Upper lobe of left lung (tissue), 6 donors: Measurements from ENCODE around the gene PTPRA. TPM values are rescaled to one million over a fixed set of nuclear protein-coding genes. Genes with fewer than 3 reads are reported as not detected.
A peak's percentile ranks its signal among the peaks of the same experiment; 100 is the strongest.

ENCODE experiments used
- ATAC-seq, 2 donors: fragments of 200-7000 bp; cut with Tn5 transposase; one replicate each; pipeline ENCODE4 v1.9.1; 2022; ENCODE audit warnings: mild to moderate bottlenecking in 2 of 2, moderate library complexity in 2 of 2; ENCODE audit not compliant: low FRiP score in 2 of 2
- DNase-seq, 2 donors: peaks; one replicate each; pipeline ENCODE4 v3.0.0-alpha.2; 2019 to 2020
- H3K27ac ChIP-seq, 4 donors: fragments of 200-600 bp; sonication (generic); one replicate each; pipeline ENCODE4 v1.5.1; 2016 to 2019
- H3K27me3 ChIP-seq, 4 donors: fragments of 200-600 bp; sonication (generic); one replicate each; pipeline ENCODE4 v1.5.1; 2017 to 2019
- H3K36me3 ChIP-seq, 4 donors: fragments of 200-600 bp; sonication (generic); one replicate each; pipeline ENCODE4 v1.5.1; 2016 to 2019
- H3K4me1 ChIP-seq, 4 donors: fragments of 200-600 bp; sonication (generic); one replicate each; pipeline ENCODE4 v1.5.1; 2018 to 2019
- H3K4me3 ChIP-seq, 4 donors: fragments of 200-600 bp; sonication (generic); one replicate each; pipeline ENCODE4 v1.5.1; 2017 to 2019; ENCODE audit warnings: mild to moderate bottlenecking in 2 of 4, moderate library complexity in 1 of 4
- H3K9me3 ChIP-seq, 4 donors: fragments of 200-600 bp; sonication (generic); one replicate each; pipeline ENCODE4 v1.5.1; 2018 to 2019
- EP300 ChIP-seq, 4 donors: sonication (generic); formaldehyde crosslinking; IDR thresholded peaks; one replicate each; pipeline ENCODE4 v1.5.1; 2017; ENCODE audit warnings: antibody characterized with exemption in 4 of 4, control low read depth in 2 of 4
- POLR2A ChIP-seq, 4 donors: fragments of 450-650 bp; IDR thresholded peaks; one replicate each; pipeline ENCODE4 v1.5.1; 2016 to 2017; ENCODE audit warnings: antibody characterized with exemption in 4 of 4, mild to moderate bottlenecking in 2 of 4
- POLR2AphosphoS5 ChIP-seq, 2 donors: sonication (generic); formaldehyde crosslinking; IDR thresholded peaks; one replicate each; pipeline ENCODE4 v1.5.1; 2017; ENCODE audit warnings: antibody characterized with exemption in 2 of 2
- WGBS, 2 donors: methylation state at CpG; one replicate each; pipeline ENCODE4 v1.1.5; 2017 to 2018; 5-methylcytosine and 5-hydroxymethylcytosine counted together
- total RNA-seq, 6 donors: library from RNA; depleted of rRNA in 4 of 6; stranded (reverse); fragments of >200 nt in 4 of 6; gene quantifications; one replicate each; pipeline versions ENCODE4 v1.1.0 to v1.2.1, GENCODE V29; 2016 to 2021
- TF ChIP-seq, protein P1 (sequence below), 6 experiments: fragments of 450-650 bp in 4 of 6; fragments of 200-600 bp in 2 of 6; sonication (generic) in 2 of 6; IDR thresholded peaks; one replicate each; pipeline ENCODE4 v1.5.1; 2016 to 2019; ENCODE audit warnings: antibody characterized with exemption in 6 of 6
- donor health status: DM: no; HTN: no; CAD: no; lungs with moderate emphysema.
- donor health status: DM: no; HTN: yes; CAD: no; lungs with severe emphysema.

PTPRA gene
- total RNA-seq, 6 donors from 2014 or later: 22.0 to 60.3 (median 51.1) TPM

DNA sequence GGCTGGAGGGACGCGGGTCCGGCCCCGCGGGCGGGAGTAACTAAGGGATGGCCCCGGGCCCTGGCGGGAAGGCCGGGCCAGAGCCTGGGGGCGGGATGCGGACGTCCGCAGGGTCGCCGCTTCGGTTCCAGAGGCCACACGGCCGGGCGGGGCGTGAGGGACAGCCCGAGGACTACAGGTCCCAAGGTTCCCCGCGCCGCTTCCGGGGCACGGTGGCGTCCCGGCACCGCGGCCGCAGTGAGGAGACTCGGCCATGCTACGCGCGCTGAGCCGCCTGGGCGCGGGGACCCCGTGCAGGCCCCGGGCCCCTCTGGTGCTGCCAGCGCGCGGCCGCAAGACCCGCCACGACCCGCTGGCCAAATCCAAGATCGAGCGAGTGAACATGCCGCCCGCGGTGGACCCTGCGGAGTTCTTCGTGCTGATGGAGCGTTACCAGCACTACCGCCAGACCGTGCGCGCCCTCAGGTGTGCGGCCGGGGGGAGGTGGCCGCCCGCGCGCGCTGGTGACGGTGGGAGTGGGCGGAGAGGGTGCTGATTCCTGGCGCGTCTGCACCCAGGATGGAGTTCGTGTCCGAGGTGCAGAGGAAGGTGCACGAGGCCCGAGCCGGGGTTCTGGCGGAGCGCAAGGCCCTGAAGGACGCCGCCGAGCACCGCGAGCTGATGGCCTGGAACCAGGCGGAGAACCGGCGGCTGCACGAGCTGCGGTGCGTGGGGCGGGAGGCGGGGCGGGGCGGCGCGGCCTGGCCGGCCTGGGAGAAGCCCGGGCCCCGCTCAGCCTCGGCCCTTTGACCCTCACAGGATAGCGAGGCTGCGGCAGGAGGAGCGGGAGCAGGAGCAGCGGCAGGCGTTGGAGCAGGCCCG, 172.8 kb downstream of the PTPRA start, which contains the start of gene MRPS26:
Gene MRPS26 (plus strand): TSS at position 237 of the 861 bp plus-strand sequence. CDS start 17 bp downstream, at position 254.
- peaks cover 0 to 26% (median 18%) of the 10 kb centered on the region in 4 donors for H3K36me3 ChIP-seq
- ATAC-seq (peak; percentile 94 to 97), DNase-seq (peak; percentile 94 to 97)
- peak within 1 kb of the TSS; percentile 82 to 95 (median 89) for H3K27ac ChIP-seq
- H3K9me3 ChIP-seq: no peaks in the 10 kb centered on the region
- H3K4me3 ChIP-seq: peak within 1 kb of the TSS; percentile 50 to 99 (median 88)
- H3K4me1 ChIP-seq: peaks cover 16 to 36% (median 27%) of the 10 kb centered on the region in 4 donors
- WGBS, 2 donors: 0% methylated on average over 6 to 20 of the region's 104 CpGs
- TF ChIP-seq EP300 (IDR thresholded peaks at IDR 0.05): peak in 1 of 4 donors; percentile 9
- peak; percentile 60 to 77 for TF ChIP-seq POLR2AphosphoS5 (IDR thresholded peaks at IDR 0.05)
- peak in 3 of 4 donors; percentile 22 to 84 (median 69) for TF ChIP-seq POLR2A (IDR thresholded peaks at IDR 0.05)
- TF ChIP-seq, protein P1, sequence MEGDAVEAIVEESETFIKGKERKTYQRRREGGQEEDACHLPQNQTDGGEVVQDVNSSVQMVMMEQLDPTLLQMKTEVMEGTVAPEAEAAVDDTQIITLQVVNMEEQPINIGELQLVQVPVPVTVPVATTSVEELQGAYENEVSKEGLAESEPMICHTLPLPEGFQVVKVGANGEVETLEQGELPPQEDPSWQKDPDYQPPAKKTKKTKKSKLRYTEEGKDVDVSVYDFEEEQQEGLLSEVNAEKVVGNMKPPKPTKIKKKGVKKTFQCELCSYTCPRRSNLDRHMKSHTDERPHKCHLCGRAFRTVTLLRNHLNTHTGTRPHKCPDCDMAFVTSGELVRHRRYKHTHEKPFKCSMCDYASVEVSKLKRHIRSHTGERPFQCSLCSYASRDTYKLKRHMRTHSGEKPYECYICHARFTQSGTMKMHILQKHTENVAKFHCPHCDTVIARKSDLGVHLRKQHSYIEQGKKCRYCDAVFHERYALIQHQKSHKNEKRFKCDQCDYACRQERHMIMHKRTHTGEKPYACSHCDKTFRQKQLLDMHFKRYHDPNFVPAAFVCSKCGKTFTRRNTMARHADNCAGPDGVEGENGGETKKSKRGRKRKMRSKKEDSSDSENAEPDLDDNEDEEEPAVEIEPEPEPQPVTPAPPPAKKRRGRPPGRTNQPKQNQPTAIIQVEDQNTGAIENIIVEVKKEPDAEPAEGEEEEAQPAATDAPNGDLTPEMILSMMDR (IDR thresholded peaks at IDR 0.05): peak in 1 of 6 experiments; percentile 25
- H3K27me3 ChIP-seq: no peaks in the 10 kb centered on the region

GRCh38 chr20:3046677-3047462, 173.6 kb downstream of the PTPRA start:
- H3K36me3 ChIP-seq: peaks cover 0 to 26% (median 18%) of the 10 kb centered on the region in 4 donors
- no peak for ATAC-seq
- no peaks in the 10 kb centered on the region for H3K27me3 ChIP-seq
- peak in 1 of 2 donors; percentile 56 for DNase-seq
- no peak for TF ChIP-seq EP300 (IDR thresholded peaks at IDR 0.05)
- no peak for TF ChIP-seq POLR2AphosphoS5 (IDR thresholded peaks at IDR 0.05)
- TF ChIP-seq, protein P1 (IDR thresholded peaks at IDR 0.05): no peak
- TF ChIP-seq POLR2A (IDR thresholded peaks at IDR 0.05): no peak
- H3K4me3 ChIP-seq: peak overlapping the region; percentile 50 to 99 (median 88)
- 45 to 59% methylated on average over 30 to 39 of the region's 39 CpGs for WGBS, 2 donors
- peak overlapping the region; percentile 82 to 95 (median 89) for H3K27ac ChIP-seq
- peaks cover 16 to 32% (median 23%) of the 10 kb centered on the region in 4 donors for H3K4me1 ChIP-seq
- H3K9me3 ChIP-seq: no peaks in the 10 kb centered on the region

DNA sequence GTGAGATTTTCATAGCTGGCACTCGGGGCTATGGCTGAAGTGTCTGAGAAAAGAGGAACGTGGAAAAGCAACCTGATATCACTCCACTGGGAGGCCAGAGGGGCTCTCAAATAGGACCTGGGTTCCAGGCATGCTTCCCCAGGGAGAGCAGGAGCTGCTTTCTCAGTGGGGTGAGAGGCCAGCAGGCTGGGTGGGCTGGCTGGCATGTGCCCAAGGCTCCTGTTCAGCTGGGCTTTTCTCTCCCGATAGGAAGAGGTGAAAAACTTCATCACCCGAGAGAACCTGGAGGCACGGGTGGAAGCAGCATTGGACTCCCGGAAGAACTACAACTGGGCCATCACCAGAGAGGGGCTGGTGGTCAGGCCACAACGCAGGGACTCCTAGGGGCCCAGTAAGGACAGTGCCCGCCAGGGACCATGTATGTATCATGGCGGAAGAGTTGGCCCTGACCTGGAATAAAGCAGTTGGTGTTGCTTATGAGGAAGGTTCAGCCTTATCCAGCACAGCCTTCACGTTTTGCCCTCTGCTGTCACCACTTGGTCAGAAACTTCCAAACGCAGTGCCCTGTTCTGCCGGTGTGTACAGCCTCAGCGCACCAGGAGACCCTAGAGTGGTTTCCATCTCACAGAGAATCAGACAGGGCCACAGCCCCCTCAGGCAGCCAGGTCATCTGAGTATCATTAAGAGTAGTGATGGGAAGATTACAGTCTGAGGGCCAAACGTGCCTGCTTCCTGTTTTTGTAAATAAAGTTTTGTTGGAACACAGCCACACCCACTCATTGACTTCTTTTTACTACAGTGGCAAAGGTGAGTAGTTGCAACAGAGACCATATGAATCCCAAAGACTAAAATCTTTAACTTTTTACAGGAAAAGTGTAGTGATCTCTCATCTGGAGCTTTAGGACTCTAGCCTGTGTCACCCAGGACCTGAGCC, 174.5 kb downstream of the PTPRA start:
- H3K36me3 ChIP-seq: peaks cover 0 to 26% (median 18%) of the 10 kb centered on the region in 4 donors
- no peak overlapping the region for H3K27ac ChIP-seq
- 85 to 87% methylated on average over 14 of the region's 14 CpGs for WGBS, 2 donors
- H3K4me1 ChIP-seq: peaks cover 16 to 23% (median 18%) of the 10 kb centered on the region in 4 donors
- H3K27me3 ChIP-seq: no peaks in the 10 kb centered on the region
- H3K9me3 ChIP-seq: no peaks in the 10 kb centered on the region
- no peak for DNase-seq
- TF ChIP-seq, protein P1 (IDR thresholded peaks at IDR 0.05): no peak
- TF ChIP-seq POLR2AphosphoS5 (IDR thresholded peaks at IDR 0.05): no peak
- no peak for TF ChIP-seq POLR2A (IDR thresholded peaks at IDR 0.05)
- TF ChIP-seq EP300 (IDR thresholded peaks at IDR 0.05): no peak
- peak overlapping the region in 1 of 4 donors; percentile 98 for H3K4me3 ChIP-seq
- ATAC-seq: no peak

DNA sequence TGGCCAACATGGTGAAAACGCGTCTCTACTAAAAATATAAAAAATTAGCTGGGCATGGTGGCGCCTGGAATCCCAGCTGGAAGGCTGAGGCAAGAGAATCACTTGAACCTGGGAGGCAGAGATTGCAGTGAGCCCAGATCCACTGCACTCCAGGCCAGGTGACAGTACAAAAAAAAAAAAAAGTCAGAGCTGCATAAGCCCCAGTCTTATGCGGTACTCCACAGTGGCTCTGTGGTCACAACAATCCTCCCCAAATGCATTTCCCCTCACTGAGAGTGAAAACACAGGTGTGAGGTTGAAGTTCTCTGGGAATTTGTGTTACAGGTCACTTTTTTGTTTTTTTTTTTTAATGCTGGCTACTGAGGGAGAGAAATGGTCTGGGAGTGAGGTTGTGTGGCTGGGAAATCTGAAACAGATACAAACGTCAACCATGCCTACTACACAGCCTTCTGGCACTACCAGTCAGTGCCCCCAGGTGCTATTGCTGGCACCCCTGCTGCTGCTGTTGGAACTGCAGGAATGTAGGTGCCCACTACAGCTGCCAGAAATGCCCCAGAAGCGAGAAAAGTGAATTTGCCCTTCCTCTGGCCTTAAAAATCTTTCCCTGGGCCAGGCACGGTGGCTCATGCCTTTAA, 178.2 kb downstream of the PTPRA start:
- Histone ChIP-seq H3K9me3 (no peaks in the 10 kb centered on the region), H3K27ac (no peak overlapping the region), H3K36me3 (peaks cover 0 to 26% (median 18%) of the 10 kb centered on the region in 4 donors), H3K4me3 (no peak overlapping the region), H3K27me3 (no peaks in the 10 kb centered on the region), H3K4me1 (peaks cover 9 to 13% (median 12%) of the 10 kb centered on the region in 4 donors)
- ATAC-seq: no peak
- no peak for TF ChIP-seq POLR2AphosphoS5 (IDR thresholded peaks at IDR 0.05)
- no peak for TF ChIP-seq POLR2A (IDR thresholded peaks at IDR 0.05)
- TF ChIP-seq, protein P1 (IDR thresholded peaks at IDR 0.05): no peak
- no peak for TF ChIP-seq EP300 (IDR thresholded peaks at IDR 0.05)
- 76 to 81% methylated on average over 7 of the region's 7 CpGs for WGBS, 2 donors
- no peak for DNase-seq
